Caki2 (cell line): Measurements from ENCODE around the gene CACNA1B. TPM values are rescaled to one million over a fixed set of nuclear protein-coding genes. Genes with fewer than 3 reads are reported as not detected.

ENCODE experiments used
- DNase-seq: peaks from one replicate; pipeline ENCODE4 v3.0.0-alpha.2; 2015; ENCODE audit warnings: low read depth
- in situ Hi-C: cut with HindIII; loops from 2 replicates; pipeline ENCODE4 v1.10.0; 2016; ENCODE audit warnings: low sequenced_read_pairs, low pct_unique_long_range_greater_than_20kb, mixed read lengths
- total RNA-seq: library from RNA; depleted of rRNA; stranded (reverse); fragments of >200 nt; shearing (Covaris generic); gene quantifications from 2 replicates; pipeline ENCODE4 v1.2.3, GENCODE V29; 2014; ENCODE audit warnings: low replicate concordance

CACNA1B gene
- total RNA-seq, 1 experiment from 2014 or later: not detected

DNA sequence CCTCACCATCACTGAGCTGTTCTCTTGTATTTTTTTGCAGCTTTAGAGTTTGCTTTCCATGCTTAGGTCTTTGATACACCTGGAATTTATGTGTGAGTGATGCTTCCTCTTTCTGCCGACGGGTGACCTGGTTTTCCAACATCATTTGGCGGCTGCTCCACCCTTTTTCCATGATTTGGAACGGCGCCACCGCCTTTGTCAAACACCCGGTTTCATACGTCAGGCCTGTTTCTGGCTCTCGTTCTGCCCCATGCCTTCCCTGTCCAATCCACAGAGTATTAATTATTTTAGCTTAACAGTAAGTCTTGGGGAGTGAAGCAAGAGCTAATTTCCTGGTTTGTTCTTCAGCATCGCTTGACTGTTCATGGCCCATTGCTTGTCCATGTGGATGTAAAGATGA lies 30.2 kb downstream of the CACNA1B start:
- no peak for DNase-seq
- in situ Hi-C loops: no loop called here

DNA sequence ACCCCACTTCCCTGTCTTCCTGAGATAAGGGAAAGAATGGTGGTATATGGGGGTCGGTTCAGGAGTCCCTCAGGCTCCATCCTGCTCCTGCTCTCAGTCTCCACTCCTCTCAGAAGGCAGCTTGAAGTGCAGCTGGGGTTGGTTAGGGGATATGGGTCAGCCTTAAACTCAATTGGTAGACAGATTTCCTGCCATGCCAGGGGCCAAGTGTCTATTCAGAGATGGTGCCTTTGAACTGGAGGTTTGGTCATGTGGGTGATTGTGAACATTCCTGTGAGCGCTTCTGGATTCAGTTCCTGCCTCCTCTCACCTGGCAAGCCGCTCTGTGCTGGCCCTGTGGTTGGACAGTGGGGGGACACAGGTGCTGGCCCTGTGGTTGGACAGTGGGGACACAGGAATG lies 35.1 kb downstream of the CACNA1B start:
- no peak for DNase-seq
- in situ Hi-C loops: no loop called here

DNA sequence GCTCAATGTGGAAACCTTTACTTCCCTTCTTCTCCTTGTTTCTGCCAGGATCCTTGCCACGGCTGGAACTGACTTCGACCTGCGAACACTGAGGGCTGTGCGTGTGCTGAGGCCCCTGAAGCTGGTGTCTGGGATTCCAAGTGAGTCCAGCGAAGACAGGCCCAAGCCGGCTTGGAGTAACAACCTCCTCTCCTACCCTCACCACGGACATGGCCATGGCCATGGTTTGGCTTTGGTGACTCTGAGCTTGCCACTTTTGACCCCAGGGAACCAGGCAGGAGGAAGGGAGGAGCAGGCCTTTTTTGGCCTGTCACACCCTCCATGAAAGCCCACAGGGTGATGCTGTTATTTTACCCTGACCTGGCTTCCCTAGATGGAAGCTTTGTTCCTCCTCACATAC lies 35.5 kb downstream of the CACNA1B start:
- no peak for DNase-seq
- in situ Hi-C loops: no loop called here

DNA sequence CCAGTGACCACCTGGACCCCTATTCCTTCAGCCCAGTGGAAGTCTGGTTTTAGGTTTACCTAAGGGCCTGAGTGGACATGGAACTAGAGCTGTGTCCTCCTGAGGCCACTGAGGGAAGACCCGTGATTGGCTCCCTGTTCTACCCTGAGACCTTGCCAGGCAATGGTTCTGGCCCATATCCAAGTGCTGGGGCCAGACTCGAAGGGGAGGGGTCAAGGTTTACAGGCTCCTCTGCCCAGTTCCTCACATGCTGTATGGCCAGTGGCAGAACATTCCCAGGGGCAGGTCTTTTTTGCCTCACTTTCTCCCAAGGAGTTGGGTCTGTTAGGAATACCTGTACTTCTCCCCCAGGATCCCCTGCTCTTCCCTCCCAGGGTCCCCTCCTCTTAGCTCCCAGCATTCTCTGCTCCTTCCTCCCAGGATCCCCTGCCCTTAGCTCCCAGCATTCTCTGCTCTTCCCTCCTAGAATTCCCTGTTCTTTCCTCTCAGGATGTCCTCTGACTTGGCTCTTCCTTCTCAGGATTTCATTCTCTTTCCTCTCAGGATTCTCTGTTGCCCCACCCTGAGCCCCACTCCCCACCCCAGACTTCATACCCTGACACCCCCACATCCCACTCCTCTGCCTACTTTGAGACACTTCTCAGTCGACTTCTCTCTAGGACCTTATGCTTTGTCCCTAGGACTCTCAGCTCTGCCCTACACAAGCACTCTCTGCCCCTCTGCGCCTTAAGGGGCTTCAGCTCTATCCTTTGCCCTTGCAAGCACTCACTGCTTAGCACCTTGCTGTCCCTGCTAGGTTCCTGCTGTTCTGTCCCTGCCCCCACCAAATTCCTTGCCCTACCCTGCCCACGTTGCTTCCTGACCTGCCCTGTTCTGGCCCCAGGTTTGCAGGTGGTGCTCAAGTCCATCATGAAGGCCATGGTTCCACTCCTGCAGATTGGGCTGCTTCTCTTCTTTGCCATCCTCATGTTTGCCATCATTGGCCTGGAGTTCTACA lies 36.5 kb downstream of the CACNA1B start:
- no peak for DNase-seq
- in situ Hi-C loops: no loop called here

DNA sequence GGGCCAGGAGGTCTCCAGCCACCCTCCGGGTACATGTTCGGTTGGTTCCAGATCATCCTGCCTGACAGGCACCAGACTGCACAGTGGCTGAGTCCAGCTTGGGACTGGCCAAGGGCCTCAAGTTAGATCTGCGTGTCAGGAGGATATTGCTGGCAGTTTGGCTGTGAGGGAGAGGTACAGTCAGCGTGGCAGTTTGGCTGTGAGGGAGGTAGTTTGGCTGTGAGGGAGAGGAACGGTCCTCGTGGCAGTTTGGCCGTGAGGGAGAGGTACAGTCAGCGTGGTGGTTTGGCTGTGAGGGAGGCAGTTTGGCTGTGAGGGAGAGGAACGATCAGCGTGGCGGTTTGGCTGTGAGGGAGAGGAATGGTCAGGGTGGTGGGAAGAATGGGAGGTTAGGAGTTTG lies 39.0 kb downstream of the CACNA1B start:
- DNase-seq: no peak
- in situ Hi-C loops: no loop called here

DNA sequence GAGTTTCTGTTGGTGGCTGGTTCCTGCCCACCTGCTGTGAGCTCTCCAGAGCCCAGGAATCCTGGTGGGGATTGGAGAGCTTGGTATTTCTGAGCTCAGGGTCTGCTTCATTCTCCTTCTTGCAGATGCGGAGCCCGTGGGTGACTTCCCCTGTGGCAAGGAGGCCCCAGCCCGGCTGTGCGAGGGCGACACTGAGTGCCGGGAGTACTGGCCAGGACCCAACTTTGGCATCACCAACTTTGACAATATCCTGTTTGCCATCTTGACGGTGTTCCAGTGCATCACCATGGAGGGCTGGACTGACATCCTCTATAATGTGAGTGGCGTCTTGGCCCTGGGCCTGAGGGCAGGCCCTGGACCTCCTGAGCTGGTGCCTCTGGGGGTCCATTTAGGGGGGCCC lies 39.5 kb downstream of the CACNA1B start:
- in situ Hi-C loops: no loop called here
- DNase-seq: no peak

DNA sequence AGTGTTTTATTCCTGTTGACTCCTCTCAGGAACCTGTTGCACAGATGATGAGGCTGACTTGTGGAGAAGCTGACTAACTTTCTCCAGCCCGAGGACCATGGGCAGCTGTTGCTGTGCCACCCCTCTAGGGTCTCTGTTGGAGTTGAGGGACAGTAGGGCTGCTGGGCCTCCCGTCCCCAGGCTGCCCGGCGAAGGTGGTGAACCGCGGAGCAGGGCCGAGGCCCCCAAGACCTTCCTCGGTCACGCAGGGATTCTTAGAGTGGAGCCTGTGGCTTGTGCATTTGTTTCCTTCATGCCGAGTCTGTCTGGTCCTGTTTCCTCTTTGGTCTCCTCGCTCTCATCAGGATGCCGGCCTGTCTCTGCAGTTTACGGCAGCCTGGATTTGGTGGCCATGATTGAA lies 40.2 kb downstream of the CACNA1B start:
- in situ Hi-C loops: no loop called here

DNA sequence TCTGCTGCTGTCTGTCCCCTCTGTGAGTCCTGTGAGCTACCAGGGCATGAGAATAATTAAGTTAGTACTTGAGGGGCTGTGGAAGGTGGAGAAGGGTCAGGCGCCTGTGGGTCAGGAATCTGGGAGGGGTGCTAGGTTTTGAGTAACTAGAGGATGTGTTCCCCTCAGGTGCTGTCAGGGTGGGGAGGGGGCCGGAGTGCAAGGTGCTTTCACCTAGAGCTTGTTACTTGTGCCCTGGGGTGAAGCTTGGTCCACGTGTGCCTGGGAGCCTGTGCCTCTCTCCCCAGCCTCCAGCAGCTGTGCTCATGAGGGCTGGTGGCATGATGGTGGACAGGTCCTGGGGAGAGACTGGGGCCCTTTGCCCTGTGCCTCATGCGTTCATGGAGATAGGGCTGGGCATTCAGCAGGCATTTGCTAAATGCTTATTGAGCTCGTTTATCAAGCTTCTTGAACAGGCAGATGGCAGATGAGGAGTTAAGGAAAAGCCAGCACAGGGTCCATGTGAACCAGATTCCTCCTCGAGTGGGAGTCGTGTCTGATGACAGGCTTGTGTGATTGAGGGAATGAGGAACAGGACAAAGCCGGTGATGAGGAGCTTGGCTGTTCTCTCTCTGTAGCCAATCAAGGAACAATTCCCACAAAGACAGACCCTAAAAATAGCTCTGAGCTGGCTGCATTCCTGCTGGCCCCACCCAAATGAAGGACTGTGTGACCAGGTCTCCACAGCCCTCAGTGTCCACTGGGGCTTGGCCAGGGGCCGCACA lies 40.9 kb downstream of the CACNA1B start:
- DNase-seq: no peak
- in situ Hi-C loops: no loop called here

More for the DNA sequence above, 40.2 kb downstream of the CACNA1B start:
- DNase-seq: no peak

DNA sequence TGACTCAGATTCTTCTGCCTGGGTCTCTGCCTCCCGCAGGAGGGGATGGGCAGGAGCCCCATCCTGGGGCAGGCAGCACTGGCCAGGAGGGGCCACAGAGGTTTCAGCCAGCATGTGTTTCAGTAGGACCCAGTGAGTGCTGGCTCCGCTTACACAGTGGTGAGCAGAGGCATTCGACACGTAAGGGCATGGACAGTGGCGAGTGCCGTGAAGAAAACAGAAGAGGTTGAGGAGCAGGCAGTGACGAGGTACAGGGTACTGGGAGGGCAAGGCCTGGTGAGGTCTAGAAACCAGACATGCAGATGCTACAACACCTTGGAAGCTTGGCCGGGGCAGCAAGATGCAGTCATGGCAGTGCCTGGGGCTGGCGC lies 41.5 kb downstream of the CACNA1B start:
- in situ Hi-C loops: no loop called here
- DNase-seq: no peak

DNA sequence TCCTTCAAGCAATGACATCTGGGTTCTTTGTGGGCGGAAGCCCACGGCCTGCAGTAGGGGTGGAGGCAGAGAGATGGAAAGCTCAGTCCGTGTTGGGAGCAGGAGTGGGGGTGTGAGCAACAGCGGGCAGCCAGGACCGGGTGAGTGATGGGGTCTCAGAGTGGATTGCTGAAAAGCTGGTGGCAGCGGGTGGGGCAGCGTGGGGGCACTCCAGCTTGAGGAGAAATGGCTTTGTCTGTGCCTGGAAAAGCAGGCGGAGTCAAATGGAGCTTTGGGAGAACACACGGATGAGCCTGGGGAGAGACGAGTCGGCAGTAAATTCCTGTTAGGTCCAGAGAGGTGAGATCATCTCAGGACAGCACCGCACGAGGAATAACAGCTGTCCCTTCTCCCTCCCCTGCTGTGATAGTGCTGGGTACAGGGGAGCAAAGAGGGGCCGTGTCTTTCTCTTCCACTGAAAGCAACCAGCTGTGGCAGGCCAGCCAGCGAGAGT lies 42.1 kb downstream of the CACNA1B start:
- in situ Hi-C loops: no loop called here
- DNase-seq: no peak

DNA sequence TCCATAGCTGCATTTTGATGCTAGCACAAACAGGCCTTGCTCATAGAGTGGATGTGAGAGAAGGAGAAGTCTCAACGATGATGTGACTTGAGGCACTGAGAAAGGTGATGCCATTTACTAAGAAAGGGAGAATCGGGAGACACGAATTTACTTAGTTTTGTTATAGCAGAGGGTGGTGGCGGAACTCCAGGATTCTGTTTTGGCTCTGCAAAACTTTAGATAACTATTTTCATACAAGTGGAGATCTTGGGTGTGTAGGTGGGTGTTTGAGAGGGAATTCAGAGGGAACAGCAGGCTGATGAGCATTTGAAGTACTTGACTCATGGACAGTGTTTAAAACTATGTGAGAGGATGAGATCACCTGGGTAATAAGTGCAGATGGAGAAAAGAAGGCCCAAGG lies 43.2 kb downstream of the CACNA1B start:
- no peak for DNase-seq
- in situ Hi-C loops: no loop called here

DNA sequence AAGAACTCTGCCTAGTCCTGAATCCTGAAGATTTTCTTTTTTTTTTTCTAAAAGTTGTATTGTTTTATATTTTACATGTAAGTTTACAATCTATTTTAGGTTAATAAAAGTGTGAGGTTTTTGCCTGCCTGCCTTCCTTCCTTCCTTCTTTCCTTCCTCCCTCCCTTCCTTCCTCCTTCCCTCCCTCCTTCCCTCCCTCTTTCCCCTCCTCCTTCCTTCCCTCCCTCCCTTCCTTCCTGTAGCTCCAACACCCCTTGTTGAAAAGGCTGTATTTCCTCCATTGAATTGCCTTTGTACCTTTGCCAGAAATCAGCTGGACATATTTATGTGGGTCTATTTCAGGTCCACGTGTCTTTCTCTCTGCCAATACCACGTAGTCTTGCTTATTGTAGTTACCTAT lies 46.6 kb downstream of the CACNA1B start:
- in situ Hi-C loops: no loop called here

DNA sequence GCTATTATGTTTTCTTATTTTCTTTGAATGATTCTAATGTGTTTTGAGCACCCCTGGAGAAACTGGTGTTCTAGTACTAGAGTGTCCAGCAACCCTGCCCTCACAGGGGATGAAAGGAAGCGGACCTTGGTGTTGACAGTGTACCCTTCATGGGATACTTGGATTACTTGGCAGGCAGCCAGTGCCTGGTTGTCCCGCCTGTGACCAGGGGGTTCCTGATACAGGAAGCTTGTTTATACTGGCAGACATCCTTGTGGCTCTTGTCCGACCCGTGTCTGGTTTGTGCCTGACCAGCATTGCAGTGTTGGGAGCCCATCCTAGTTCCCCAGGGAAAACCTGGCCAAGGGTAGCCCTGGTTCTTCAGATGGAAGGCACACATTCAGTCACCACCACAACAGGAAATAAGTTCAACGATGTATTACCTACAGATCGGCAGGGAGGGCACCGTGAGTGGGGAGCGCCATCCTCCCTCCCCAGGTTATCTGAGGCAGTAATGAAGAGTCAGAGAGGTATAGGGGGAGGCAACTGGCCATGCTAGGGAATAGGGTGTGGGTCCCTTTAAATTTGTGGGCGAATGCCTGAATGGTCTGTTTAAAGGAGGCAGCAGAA lies 47.3 kb downstream of the CACNA1B start:
- DNase-seq: no peak
- in situ Hi-C loops: no loop called here

More for the DNA sequence above, 46.6 kb downstream of the CACNA1B start:
- no peak for DNase-seq

DNA sequence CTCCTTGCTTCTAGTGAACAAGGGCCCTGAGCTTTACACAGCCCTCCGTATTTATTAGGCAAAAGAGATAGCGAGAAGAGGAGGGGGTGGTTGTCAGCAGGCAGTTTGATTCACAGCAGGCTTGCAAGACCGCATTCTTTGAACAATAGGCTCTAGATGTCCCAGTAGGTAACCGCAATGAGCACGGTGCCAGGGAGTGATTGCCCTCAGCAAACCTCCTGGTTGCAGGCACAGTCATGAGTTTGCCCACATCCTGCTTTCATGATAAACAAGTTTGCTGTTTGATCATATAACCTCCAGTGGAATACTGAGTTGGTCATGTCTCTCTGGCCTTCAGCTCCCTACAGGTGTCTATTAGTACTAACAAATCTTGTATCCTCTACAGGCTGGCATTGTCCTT lies 66.1 kb downstream of the CACNA1B start:
- in situ Hi-C loops: no loop called here
- no peak for DNase-seq

DNA sequence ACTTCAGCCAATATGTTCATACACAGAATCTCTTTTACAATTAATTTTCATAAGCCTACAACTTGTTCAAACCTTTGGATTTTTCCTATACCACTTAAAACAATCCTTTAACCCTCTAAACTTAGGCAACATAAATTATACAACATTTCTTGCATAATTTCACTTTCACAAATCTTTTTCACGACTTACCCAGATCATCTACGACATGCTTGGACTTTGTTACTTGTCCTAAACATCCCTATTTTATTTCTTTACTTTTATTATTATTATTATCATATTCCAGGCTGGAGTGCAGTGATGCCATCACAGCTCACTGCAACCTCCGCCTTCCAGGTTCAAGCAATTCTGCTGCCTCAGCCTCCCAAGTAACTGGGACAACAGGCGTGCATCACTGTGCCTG lies 68.0 kb downstream of the CACNA1B start:
- in situ Hi-C loops: no loop called here
- DNase-seq: no peak

DNA sequence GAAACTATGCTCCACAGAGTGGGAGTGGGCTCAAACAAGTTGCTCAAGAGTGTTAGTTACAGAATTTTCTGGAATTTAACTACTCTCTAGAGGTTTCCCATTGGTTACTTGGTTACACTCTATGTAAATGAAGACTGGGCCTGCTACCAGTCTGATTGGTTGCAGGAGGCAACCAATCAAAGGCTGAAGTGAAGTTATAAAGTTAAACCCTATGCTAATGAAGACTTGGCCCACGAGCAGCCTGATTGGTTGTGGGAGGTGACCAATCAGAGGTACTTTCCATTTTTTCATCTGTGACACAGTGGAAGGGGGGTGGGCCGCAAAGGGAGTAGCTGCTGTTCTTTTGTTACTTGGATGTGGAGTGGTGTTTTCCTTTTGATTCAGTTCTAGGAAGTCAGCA lies 69.4 kb downstream of the CACNA1B start:
- in situ Hi-C loops: no loop called here
- DNase-seq: peak; percentile 7

DNA sequence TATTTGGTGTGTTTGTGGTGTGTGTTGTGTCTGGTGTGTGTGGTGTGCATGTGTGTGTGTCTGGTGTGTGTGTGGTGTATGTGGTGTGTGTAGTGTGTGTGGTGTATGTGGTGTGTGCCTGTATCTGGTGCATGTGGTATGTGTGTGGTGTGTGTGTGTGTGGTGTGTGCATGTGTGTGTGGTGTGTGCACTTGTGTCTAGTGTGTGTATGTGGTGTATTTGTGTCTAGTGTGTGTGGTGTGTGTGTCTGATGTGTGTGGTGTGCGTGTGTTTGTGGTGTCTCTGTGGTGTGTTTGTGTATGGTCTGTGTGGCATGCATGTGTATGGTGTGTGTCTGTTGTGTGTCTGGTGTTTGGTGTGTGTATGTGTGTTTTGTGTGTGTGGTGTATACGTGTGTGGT lies 71.1 kb downstream of the CACNA1B start:
- no peak for DNase-seq
- in situ Hi-C loops: no loop called here

DNA sequence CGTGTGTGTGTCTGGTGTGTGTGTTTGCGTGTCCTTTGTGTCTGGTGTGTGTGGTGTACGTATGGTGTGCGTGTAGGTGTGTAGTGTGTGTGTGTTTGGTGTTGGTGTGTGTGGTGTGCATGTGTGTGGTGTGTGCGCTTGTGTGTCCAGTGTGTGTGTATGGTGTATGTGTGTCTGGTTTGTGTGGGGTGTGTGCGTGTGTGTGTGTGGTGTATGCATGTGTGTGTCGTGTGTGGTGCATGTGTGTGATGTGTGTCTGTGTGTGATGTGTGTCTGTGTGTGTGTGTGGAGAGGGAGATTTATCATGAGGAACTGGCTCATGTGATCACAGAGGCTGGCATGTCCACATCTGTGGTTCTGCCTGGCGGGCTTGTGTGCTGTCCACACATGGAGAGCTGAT lies 71.7 kb downstream of the CACNA1B start:
- DNase-seq: no peak
- in situ Hi-C loops: no loop called here

DNA sequence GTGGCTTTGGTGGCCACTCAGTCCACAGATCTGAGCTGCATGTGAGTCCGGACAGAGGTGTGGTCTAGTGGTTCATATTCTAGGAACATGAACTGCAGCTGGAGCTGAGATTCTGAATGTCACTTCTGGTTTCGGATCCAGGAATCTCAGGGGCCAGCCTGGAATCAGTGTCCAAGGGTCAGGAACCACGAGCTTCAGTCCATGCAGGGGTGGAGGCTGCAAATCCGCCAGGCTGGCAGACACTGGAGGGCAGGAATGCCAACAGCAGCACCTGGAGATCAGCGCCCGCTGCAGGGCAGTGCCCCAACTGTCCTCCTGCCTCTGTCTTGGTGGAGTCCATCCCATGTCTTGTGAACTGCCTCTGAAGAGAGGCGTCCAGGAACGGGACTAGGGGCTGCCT lies 73.5 kb downstream of the CACNA1B start:
- DNase-seq: no peak
- in situ Hi-C loops: no loop called here
